H1 (cell line): ENCODE results near the gene CD44. TPM values are rescaled to one million over a fixed set of nuclear protein-coding genes. Genes with fewer than 3 reads are reported as not detected.

Experiments
- EP300 ChIP-seq, 2 experiments: IDR thresholded peaks; 1 replicate in 1 of 2; 2 replicates in 1 of 2; pipeline ENCODE4 v1.6.1; 2011 to 2012; ENCODE audit warnings: low read depth in 2 of 2, low read length in 2 of 2, mild to moderate bottlenecking in 2 of 2, borderline replicate concordance in 1 of 2, inconsistent platforms in 1 of 2, moderate library complexity in 1 of 2
- POLR2A ChIP-seq, 2 experiments: IDR thresholded peaks; 1 replicate in 1 of 2; 2 replicates in 1 of 2; pipeline ENCODE4 v1.6.1; 2011; ENCODE audit warnings: low read depth in 2 of 2, low read length in 2 of 2, mild to moderate bottlenecking in 2 of 2; ENCODE audit errors: control extremely low read depth in 1 of 2
- POU5F1 ChIP-seq: IDR thresholded peaks from 2 replicates; pipeline ENCODE4 v1.6.1; 2011; ENCODE audit warnings: low read depth, mild to moderate bottlenecking, low read length, moderate library complexity
- SP1 ChIP-seq: IDR thresholded peaks from 2 replicates; pipeline ENCODE4 v1.6.1; 2011; ENCODE audit warnings: low read depth, low read length
- TEAD4 ChIP-seq: IDR thresholded peaks from 2 replicates; pipeline ENCODE4 v1.6.1; 2012; ENCODE audit warnings: low read depth, low read length, inconsistent platforms, mixed read lengths
- polyA plus RNA-seq, 7 experiments: library from polyadenylated mRNA; depleted of rRNA in 3 of 7; stranded (reverse) in 5 of 7; unstranded in 2 of 7; fragments of >200 nt in 5 of 7; fragments of 200-250 nt in 2 of 7; gene quantifications; 1 replicate in 5 of 7; 2 replicates in 1 of 7; 4 replicates in 1 of 7; pipeline versions ENCODE4 v1.2.1 to v1.2.3, GENCODE V29; 2011 to 2013; ENCODE audit warnings: missing spikeins in 2 of 7, mixed read lengths in 2 of 7
- total RNA-seq: library from RNA; stranded (reverse); fragmentation: NEBNext Ultra II Directional; extraction: Animal tissue kit (Norgen Biotek cat#: 25700); gene quantifications from 2 replicates; pipeline ENCODE4 v1.2.1, GENCODE V29; 2021
- TF ChIP-seq, protein P1 (sequence below): fragments of 300-600 bp; sonication (generic); IDR thresholded peaks from 2 replicates; pipeline ENCODE4 v1.7.1; 2012; ENCODE audit warnings: low read length, moderate library complexity, mild to moderate bottlenecking, inconsistent platforms; ENCODE audit not compliant: insufficient replicate concordance
- TF ChIP-seq, protein P2 (sequence below): IDR thresholded peaks from 2 replicates; pipeline ENCODE4 v1.6.1; 2012; ENCODE audit warnings: inconsistent platforms

Gene CD44
- total and polyA plus RNA-seq, 2 of the 8 experiments (the other 6 are each of a cell fraction or from before 2014, with no cell fraction given), result 11.8 to 13.7 TPM

DNA sequence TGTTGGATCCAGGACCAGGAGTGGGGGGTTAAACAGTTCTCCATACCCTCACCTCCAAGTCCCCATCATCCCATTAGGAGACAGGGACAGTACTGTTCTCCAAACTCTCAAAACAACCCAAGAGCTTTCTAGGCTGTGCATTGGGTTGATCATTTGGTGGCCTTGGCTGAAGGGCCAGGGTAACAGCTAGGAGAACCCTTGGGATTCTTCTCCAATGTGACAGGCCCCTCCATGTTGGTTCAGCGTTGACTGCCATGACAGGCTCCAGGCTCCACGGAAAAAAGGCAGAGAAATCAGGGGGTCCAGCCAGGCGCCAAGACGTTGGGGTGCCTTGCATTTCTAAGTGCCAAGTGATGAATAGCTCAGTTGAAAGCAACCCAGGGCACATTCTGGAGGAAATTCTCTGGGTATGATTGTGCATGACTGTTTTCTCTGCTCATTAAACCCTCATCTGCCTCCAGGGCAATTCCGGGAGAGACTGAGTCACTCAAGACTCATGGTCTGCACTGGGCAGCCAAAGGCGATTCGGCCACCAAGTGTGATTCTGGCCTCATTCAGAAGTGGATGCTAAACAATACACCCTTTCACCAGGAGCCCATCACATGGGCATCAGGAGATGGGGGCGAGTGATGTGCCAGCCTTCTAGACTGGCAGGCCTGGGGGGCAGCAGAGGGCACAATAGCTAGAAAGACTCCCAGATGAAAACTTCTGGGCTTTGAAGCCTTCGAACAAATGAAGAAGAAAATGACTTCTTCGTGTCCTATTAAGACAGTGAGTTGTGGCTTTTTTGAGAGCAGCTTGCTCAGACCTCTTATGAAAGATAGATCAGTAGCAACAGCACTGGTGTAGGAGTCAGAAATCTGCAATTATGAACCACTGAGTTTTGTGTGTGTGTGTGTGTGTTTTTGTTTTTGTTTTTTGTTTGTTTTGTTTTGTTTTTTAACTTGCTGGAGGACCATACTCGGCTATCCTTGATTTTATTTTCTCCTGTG is 27.7 kb downstream of the CD44 start (continued):
- TF ChIP-seq, protein P1, sequence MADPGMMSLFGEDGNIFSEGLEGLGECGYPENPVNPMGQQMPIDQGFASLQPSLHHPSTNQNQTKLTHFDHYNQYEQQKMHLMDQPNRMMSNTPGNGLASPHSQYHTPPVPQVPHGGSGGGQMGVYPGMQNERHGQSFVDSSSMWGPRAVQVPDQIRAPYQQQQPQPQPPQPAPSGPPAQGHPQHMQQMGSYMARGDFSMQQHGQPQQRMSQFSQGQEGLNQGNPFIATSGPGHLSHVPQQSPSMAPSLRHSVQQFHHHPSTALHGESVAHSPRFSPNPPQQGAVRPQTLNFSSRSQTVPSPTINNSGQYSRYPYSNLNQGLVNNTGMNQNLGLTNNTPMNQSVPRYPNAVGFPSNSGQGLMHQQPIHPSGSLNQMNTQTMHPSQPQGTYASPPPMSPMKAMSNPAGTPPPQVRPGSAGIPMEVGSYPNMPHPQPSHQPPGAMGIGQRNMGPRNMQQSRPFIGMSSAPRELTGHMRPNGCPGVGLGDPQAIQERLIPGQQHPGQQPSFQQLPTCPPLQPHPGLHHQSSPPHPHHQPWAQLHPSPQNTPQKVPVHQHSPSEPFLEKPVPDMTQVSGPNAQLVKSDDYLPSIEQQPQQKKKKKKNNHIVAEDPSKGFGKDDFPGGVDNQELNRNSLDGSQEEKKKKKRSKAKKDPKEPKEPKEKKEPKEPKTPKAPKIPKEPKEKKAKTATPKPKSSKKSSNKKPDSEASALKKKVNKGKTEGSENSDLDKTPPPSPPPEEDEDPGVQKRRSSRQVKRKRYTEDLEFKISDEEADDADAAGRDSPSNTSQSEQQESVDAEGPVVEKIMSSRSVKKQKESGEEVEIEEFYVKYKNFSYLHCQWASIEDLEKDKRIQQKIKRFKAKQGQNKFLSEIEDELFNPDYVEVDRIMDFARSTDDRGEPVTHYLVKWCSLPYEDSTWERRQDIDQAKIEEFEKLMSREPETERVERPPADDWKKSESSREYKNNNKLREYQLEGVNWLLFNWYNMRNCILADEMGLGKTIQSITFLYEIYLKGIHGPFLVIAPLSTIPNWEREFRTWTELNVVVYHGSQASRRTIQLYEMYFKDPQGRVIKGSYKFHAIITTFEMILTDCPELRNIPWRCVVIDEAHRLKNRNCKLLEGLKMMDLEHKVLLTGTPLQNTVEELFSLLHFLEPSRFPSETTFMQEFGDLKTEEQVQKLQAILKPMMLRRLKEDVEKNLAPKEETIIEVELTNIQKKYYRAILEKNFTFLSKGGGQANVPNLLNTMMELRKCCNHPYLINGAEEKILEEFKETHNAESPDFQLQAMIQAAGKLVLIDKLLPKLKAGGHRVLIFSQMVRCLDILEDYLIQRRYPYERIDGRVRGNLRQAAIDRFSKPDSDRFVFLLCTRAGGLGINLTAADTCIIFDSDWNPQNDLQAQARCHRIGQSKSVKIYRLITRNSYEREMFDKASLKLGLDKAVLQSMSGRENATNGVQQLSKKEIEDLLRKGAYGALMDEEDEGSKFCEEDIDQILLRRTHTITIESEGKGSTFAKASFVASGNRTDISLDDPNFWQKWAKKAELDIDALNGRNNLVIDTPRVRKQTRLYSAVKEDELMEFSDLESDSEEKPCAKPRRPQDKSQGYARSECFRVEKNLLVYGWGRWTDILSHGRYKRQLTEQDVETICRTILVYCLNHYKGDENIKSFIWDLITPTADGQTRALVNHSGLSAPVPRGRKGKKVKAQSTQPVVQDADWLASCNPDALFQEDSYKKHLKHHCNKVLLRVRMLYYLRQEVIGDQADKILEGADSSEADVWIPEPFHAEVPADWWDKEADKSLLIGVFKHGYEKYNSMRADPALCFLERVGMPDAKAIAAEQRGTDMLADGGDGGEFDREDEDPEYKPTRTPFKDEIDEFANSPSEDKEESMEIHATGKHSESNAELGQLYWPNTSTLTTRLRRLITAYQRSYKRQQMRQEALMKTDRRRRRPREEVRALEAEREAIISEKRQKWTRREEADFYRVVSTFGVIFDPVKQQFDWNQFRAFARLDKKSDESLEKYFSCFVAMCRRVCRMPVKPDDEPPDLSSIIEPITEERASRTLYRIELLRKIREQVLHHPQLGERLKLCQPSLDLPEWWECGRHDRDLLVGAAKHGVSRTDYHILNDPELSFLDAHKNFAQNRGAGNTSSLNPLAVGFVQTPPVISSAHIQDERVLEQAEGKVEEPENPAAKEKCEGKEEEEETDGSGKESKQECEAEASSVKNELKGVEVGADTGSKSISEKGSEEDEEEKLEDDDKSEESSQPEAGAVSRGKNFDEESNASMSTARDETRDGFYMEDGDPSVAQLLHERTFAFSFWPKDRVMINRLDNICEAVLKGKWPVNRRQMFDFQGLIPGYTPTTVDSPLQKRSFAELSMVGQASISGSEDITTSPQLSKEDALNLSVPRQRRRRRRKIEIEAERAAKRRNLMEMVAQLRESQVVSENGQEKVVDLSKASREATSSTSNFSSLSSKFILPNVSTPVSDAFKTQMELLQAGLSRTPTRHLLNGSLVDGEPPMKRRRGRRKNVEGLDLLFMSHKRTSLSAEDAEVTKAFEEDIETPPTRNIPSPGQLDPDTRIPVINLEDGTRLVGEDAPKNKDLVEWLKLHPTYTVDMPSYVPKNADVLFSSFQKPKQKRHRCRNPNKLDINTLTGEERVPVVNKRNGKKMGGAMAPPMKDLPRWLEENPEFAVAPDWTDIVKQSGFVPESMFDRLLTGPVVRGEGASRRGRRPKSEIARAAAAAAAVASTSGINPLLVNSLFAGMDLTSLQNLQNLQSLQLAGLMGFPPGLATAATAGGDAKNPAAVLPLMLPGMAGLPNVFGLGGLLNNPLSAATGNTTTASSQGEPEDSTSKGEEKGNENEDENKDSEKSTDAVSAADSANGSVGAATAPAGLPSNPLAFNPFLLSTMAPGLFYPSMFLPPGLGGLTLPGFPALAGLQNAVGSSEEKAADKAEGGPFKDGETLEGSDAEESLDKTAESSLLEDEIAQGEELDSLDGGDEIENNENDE, result no peak
- TF ChIP-seq, protein P2, sequence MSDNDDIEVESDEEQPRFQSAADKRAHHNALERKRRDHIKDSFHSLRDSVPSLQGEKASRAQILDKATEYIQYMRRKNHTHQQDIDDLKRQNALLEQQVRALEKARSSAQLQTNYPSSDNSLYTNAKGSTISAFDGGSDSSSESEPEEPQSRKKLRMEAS, result no peak
- TF ChIP-seq POU5F1, result no peak
- no peak for TF ChIP-seq SP1
- no peak for TF ChIP-seq EP300 (IDR thresholded peaks at IDR 0.05; ENCODE audit: borderline replicate concordance in 1 of 2, low read depth in 2 of 2, low read length in 2 of 2)
- no peak for TF ChIP-seq TEAD4
- no peak for TF ChIP-seq POLR2A (IDR thresholded peaks at IDR 0.05; ENCODE audit: control extremely low read depth in 1 of 2, low read depth in 2 of 2, low read length in 2 of 2)
